Activated T-helper 1 cell treated with anti-CD3 and anti-CD28 coated beads, Interleukin-12 subunit alpha, Interleukin-12 subunit beta, Interleukin-2, Interleukin-4 antibody, amounts not matched to agents 30 ng/mL and 10 ng/mL and 1 ng/mL, durations not matched to agents 14 hours and 24 hours and 36 hours (primary cell): ENCODE results near the gene GOLGA8J. TPM values are rescaled to one million over a fixed set of nuclear protein-coding genes. Genes with fewer than 3 reads are reported as not detected.
"Not testable (repeated sequence)": the region's sequence is repeated elsewhere in the genome, so short reads cannot be mapped to it uniquely, and the experiment has no call there.

Experiments used
- DNase-seq: peaks from one replicate; pipeline ENCODE4 v3.0.0; 2021; ENCODE audit warnings: low spot score
- H3K27ac Mint-ChIP-seq: one replicate; pipeline ENCODE4 v1.8.0; 2021; ENCODE audit warnings: mild to moderate bottlenecking, mixed read lengths
- H3K27me3 Mint-ChIP-seq: one replicate; pipeline ENCODE4 v1.8.0; 2022; ENCODE audit warnings: mild to moderate bottlenecking, moderate library complexity, mixed read lengths; ENCODE audit not compliant: insufficient read depth
- H3K36me3 Mint-ChIP-seq: one replicate; pipeline ENCODE4 v1.8.0; 2021; ENCODE audit warnings: low read depth, mixed read lengths
- H3K4me1 Mint-ChIP-seq: one replicate; pipeline ENCODE4 v1.8.0; 2021; ENCODE audit warnings: low read depth, mixed read lengths
- H3K4me3 Mint-ChIP-seq: one replicate; pipeline ENCODE4 v1.8.0; 2021; ENCODE audit warnings: mild to moderate bottlenecking, moderate library complexity, mixed read lengths
- H3K9me3 Mint-ChIP-seq: one replicate; pipeline ENCODE4 v1.8.0; 2021; ENCODE audit warnings: mixed read lengths
- intact Hi-C: fragments of 100-400 bp; cut with micrococcal nuclease; formaldehyde crosslinking; loops from one replicate; pipeline ENCODE4 v1.15.1; 2024
- total RNA-seq: library from RNA; stranded (reverse); gene quantifications from 2 replicates; pipeline ENCODE4 v1.2.3, GENCODE V29; 2022

GOLGA8J gene
- total RNA-seq, 1 donor from 2014 or later, result 0.23 TPM

DNA sequence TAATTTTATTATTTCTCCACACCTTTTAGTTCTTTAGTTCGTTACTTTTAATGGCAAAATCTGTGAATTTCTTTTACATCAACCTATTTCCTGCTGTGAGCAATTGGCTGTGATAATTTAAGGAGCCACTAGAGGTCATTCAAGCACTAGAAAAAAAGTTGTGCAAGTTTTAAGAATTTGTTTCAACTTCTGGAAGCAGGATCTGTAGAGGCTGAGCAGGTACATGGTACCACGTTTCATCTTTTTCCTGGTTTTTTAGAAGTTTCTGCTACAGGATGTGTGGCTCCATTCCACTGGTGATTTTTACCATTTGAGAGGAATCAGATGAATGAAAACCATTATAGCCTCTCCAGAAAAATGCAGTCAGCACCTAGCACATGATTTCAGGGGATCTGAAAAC, 47.3 kb downstream of the GOLGA8J start:
- DNase-seq, H3K27me3 Mint-ChIP-seq, H3K9me3 Mint-ChIP-seq, H3K36me3 Mint-ChIP-seq, H3K4me3 Mint-ChIP-seq, H3K4me1 Mint-ChIP-seq, H3K27ac Mint-ChIP-seq, intact Hi-C loops: not testable (repeated sequence)

GRCh38 chr15:30134751-30135150, 52.0 kb downstream of the GOLGA8J start, which contains the start of gene GOLGA8T:
Gene GOLGA8T (plus strand): TSS chr15:30135051. CDS start chr15:30135149, 98 bp downstream.
- H3K27ac Mint-ChIP-seq, intact Hi-C loops, H3K4me1 Mint-ChIP-seq, H3K4me3 Mint-ChIP-seq, H3K36me3 Mint-ChIP-seq, H3K9me3 Mint-ChIP-seq, DNase-seq, H3K27me3 Mint-ChIP-seq: not testable (repeated sequence)

Other genes starting within 250 kb of the GOLGA8J start
- gene GOLGA8T, start 52.1 kb downstream of the GOLGA8J start, total RNA-seq, result 0.22 TPM in 1 of 2 replicates, not detected in the other